HG03108 (cell line): ENCODE measurements around the gene PRDM8.

Experiments
- ATAC-seq: cut with Tn5 transposase; IDR thresholded peaks from one replicate; pipeline ENCODE4 v1.9.1; 2021; ENCODE audit warnings: moderate library complexity; ENCODE audit not compliant: unreplicated experiment

PRDM8 gene

DNA sequence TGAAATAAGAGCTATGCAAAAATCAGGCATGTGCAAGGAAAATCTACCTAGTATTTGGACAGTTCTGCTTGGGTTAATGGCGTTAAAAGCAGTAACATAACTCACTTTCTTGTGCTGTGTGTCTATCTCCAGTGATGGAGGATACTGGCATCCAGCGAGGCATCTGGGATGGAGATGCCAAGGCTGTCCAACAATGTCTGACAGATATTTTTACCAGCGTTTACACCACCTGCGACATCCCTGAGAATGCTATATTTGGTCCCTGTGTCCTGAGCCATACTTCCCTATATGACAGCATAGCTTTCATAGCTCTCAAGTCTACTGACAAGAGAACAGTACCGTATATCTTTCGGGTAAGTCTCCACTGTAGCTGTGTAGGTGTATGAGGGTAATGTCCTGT is 2.6 kb downstream of the PRDM8 start:
- no peak for ATAC-seq

DNA sequence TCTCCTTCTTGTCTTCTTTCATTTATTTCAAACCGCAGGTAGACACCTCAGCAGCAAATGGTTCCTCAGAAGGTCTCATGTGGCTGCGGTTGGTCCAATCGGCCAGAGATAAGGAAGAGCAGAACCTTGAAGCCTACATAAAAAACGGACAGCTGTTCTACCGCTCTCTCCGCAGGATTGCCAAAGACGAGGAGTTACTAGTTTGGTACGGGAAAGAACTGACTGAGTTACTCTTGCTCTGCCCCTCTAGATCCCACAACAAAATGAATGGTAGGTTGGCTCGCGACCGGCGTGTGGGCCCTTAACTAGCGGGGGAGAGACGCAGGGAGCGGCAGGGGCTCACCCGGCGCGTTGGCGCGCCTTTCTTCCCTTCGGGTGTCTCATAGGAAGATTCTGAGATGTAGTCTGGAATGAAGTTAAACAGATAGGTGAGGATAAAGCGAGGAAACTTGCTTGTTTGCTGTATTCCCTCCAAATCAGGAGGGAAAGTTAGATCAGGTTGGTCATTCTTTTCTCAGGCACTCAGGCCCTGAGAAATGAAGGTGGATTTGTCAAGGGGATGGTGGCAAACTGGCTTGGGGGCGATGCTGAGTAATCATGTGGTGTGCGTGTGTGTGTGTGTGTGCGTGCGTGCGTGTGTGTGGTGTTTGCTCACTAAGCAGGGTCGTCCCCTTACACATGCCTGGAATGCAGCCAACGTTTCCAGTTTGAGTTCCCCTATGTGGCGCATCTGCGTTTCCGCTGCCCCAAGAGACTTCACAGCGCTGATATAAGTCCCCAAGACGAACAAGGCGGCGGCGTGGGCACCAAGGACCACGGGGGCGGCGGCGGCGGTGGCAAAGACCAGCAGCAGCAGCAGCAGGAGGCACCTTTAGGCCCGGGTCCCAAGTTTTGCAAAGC is 4.2 kb downstream of the PRDM8 start:
- ATAC-seq: peak; percentile 10

DNA sequence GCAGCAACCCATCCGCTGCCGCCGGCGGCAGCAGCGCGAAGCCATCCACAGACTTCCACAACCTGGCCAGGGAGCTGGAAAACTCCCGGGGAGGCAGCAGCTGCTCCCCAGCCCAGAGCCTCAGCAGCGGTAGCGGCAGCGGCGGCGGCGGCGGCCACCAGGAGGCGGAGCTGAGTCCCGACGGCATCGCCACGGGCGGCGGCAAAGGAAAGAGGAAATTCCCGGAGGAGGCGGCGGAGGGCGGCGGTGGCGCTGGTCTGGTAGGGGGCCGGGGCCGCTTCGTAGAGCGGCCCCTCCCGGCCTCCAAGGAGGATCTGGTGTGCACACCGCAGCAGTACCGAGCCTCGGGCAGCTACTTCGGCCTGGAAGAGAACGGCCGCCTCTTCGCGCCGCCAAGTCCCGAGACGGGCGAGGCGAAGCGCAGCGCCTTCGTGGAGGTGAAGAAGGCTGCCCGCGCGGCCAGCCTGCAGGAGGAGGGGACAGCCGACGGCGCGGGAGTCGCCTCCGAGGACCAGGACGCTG is 4.9 kb downstream of the PRDM8 start:
- ATAC-seq: peak; percentile 67

DNA sequence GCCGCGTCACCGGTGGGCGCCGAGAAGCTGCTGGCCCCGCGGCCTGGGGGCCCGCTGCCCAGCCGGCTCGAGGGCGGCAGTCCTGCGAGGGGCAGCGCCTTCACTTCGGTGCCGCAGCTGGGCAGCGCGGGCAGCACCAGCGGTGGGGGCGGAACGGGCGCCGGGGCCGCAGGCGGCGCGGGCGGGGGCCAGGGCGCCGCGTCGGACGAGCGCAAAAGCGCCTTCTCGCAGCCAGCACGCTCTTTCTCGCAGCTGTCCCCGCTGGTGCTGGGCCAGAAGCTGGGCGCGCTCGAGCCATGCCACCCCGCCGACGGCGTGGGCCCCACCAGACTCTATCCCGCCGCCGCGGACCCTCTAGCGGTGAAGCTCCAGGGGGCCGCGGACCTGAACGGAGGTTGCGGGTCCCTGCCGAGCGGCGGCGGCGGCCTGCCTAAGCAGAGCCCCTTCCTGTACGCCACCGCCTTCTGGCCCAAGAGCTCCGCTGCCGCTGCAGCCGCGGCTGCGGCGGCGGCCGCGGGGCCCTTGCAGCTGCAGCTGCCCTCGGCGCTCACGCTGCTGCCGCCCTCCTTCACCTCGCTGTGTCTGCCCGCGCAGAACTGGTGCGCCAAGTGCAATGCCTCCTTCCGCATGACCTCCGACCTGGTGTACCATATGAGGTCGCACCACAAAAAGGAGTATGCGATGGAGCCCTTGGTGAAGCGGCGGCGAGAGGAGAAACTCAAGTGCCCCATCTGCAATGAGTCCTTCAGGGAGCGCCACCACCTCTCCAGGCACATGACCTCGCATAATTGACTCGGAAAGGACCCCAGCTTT is 5.6 kb downstream of the PRDM8 start:
- peak; percentile 46 for ATAC-seq

GRCh38 chr4:80204433-80205011 is 7.2 kb downstream of the PRDM8 start:
- ATAC-seq: no peak

GRCh38 chr4:80206111-80206510 is 8.8 kb downstream of the PRDM8 start:
- no peak for ATAC-seq

- ATAC-seq: no peak
These were observed 9.3 kb downstream of the PRDM8 start for GRCh38 chr4:80206521-80207171.

- no peak for ATAC-seq
These were observed 9.9 kb downstream of the PRDM8 start for GRCh38 chr4:80207172-80207583.

DNA sequence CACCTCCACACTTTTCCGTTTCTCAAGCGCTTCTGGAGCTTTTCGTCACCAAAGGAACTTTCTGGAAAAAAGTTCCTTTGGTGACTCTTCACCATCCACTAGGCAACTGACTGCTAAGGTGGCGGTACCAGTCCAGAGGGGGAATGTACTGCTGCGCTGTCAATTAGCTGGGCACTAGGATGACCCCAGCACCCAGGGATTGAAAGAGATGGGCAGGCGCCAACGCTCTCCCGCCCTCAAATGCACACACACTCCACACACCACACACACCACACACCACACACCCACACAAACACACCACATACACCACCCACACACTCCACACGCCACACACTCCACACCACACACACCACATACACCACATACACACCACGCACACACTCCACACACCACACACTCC is 10.4 kb downstream of the PRDM8 start:
- no peak for ATAC-seq

GRCh38 chr4:80208610-80209339 is 11.5 kb downstream of the PRDM8 start:
- ATAC-seq: no peak

DNA sequence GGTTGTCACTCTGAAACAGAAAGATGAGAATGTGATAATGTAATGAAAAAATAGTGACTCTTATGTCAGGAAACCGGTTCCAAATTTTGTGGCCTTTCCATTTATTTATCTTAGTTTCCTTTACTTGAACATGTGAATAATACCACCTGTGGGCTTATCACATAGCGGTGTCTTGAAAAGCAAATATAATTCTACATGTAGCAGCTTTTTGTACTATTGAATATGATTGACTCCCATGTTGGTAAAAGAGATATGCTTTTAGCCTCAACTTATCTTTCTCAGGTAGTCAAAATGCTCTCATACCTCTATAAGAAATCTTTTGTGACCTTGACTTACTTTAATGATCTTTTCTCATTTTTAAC is 12.0 kb downstream of the PRDM8 start:
- no peak for ATAC-seq

DNA sequence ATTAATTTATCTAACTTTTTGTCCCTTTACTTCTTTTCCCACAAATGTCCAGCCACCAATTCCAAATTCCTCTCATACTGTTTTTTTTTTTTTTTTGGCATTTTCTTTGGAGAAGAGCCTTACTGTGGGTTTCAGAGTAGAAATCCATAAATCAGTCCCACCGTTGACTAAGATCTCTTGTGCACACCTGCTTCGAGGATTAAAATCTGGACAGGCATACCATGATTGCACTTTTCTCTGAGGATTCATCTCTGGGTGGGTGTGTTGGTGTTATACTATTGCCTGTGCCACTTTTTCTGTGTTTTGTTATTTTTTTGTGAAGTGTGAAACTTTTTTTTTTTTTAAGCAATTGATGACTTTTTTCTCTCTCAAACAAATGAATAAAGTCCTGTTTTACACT is 13.2 kb downstream of the PRDM8 start:
- ATAC-seq: no peak

DNA sequence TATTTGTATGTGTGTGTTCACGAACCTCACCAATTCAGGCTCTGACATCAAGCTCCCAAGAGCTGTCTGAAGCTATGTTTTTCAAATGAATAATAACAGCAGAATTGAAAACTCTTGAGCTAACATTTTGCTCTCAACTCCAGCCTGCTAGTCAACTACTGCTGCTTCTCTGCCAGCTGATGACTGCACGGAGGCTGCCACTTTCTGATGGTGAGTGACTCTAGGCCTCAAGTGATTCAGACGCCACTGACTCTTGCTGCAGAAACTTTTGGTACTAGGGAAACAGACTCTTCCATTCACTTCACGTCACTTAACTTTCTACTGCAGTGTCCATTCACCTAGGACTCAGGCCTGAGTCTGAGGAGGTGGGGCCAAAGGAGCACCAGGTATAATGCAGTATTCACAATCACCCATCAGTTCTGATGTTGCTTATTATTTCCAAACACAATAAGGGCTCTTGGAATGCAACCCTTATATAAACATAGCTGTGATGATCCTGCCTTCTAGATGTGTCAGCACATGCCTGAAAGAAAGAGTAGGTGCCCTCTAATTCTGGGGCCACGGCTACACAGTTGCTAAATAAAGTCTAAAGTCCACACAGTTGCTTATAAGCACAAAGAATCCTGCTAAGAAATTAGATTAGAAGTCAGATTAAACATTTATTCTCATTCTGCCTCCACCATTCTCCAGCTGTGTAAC is 16.0 kb downstream of the PRDM8 start:
- ATAC-seq: no peak

- no peak for ATAC-seq
These were observed 18.2 kb downstream of the PRDM8 start for GRCh38 chr4:80215449-80216052.

GRCh38 chr4:80216100-80216761 is 18.9 kb downstream of the PRDM8 start:
- no peak for ATAC-seq

- ATAC-seq: no peak
These were observed 22.2 kb downstream of the PRDM8 start for GRCh38 chr4:80219301-80220025.

- no peak for ATAC-seq
These were observed 23.4 kb downstream of the PRDM8 start for GRCh38 chr4:80220711-80221110.

GRCh38 chr4:80221161-80221560 is 23.9 kb downstream of the PRDM8 start:
- no peak for ATAC-seq
